K562 (cell line): Measurements from ENCODE around the gene EXO5. TPM values are rescaled to one million over a fixed set of nuclear protein-coding genes. Genes with fewer than 3 reads are reported as not detected.

ENCODE experiments used
- CGGBP1 ChIP-seq: fragments of 250-450 bp; sonication (Bioruptor Pico); IDR thresholded peaks from 2 replicates; pipeline ENCODE4 v1.9.0; 2021; ENCODE audit warnings: mild to moderate bottlenecking
- DPF2 ChIP-seq: fragments of 450-650 bp; IDR thresholded peaks from 2 replicates; pipeline ENCODE4 v1.6.1; 2016
- FOXO4 ChIP-seq: fragments of 450-650 bp; formaldehyde crosslinking; IDR thresholded peaks from 2 replicates; pipeline ENCODE4 v1.4.0; 2020; ENCODE audit warnings: mild to moderate bottlenecking, moderate library complexity
- GTF2A2 ChIP-seq: IDR thresholded peaks from 2 replicates; pipeline ENCODE4 v1.6.1; 2016; ENCODE audit warnings: mild to moderate bottlenecking, missing genetic modification characterization, missing compliant biosample characterization
- HLTF ChIP-seq: fragments of 450-650 bp; IDR thresholded peaks from 2 replicates; pipeline ENCODE4 v1.6.1; 2016
- HNRNPH1 ChIP-seq: fragments of 200-400 bp; formaldehyde crosslinking; optimal IDR thresholded peaks from 2 replicates; pipeline ENCODE3; 2017; ENCODE audit warnings: low read depth, mild to moderate bottlenecking, low read length, moderate library complexity
- HSF4 ChIP-seq: fragments of 250-450 bp; sonication (Bioruptor Pico); IDR thresholded peaks from 2 replicates; pipeline ENCODE4 v2.1.2; 2022; ENCODE audit warnings: mild to moderate bottlenecking, moderate library complexity, borderline replicate concordance
- KAT8 ChIP-seq: fragments of 450-650 bp; IDR thresholded peaks from 2 replicates; pipeline ENCODE4 v1.6.1; 2016; ENCODE audit warnings: low read depth, mild to moderate bottlenecking
- KHSRP ChIP-seq: fragments of 450-650 bp; IDR thresholded peaks from 2 replicates; pipeline ENCODE4 v1.6.1; 2017
- LEF1 ChIP-seq: fragments of 450-650 bp; IDR thresholded peaks from 2 replicates; pipeline ENCODE4 v1.6.1; 2016; ENCODE audit warnings: mild to moderate bottlenecking
- RNF219 ChIP-seq: fragments of 250-450 bp; sonication (Bioruptor Pico); IDR thresholded peaks from 2 replicates; pipeline ENCODE4 v1.5.0; 2022; ENCODE audit warnings: mild to moderate bottlenecking
- SMARCE1 ChIP-seq: fragments of 450-650 bp; IDR thresholded peaks from 2 replicates; pipeline ENCODE4 v1.7.1; 2016; ENCODE audit warnings: mild to moderate bottlenecking
- TBL1XR1 ChIP-seq, 2 experiments: IDR thresholded peaks; 2 replicates each; pipeline ENCODE4 v1.6.1; 2012; ENCODE audit warnings: improper control_type of control experiment in 2 of 2, low read length in 2 of 2, mild to moderate bottlenecking in 1 of 2
- THRAP3 ChIP-seq: fragments of 450-650 bp; IDR thresholded peaks from 2 replicates; pipeline ENCODE4 v1.6.1; 2016; ENCODE audit warnings: mild to moderate bottlenecking, inconsistent platforms, borderline replicate concordance
- TSHZ1 ChIP-seq: fragments of 250-450 bp; sonication (Bioruptor Pico); IDR thresholded peaks from 2 replicates; pipeline ENCODE4 v1.4.0; 2020; ENCODE audit warnings: mild to moderate bottlenecking, moderate library complexity
- U2AF2 ChIP-seq: fragments of 200-400 bp; formaldehyde crosslinking; optimal IDR thresholded peaks from 2 replicates; pipeline ENCODE3; 2017; ENCODE audit warnings: low read depth, mild to moderate bottlenecking, low read length
- YY1 ChIP-seq, 3 experiments: IDR thresholded peaks; 2 replicates each; pipeline ENCODE4 v1.6.1; 2011; ENCODE audit warnings: low read length in 2 of 3, mild to moderate bottlenecking in 2 of 3, moderate library complexity in 2 of 3, borderline replicate concordance in 1 of 3, control low read depth in 1 of 3, low read depth in 1 of 3; ENCODE audit not compliant: insufficient read depth in 3 of 3, insufficient replicate concordance in 2 of 3, control insufficient read depth in 1 of 3, insufficient read length in 1 of 3; ENCODE audit errors: extremely low read depth in 1 of 3
- ZBTB2 ChIP-seq: fragments of 450-650 bp; IDR thresholded peaks from 2 replicates; pipeline ENCODE4 v1.6.1; 2016; ENCODE audit warnings: antibody characterized with exemption
- ZNF311 ChIP-seq: fragments of 250-450 bp; sonication (Bioruptor Pico); IDR thresholded peaks from 2 replicates; pipeline ENCODE4 v1.4.0; 2020; ENCODE audit warnings: mild to moderate bottlenecking, moderate library complexity
- polyA plus RNA-seq, 8 experiments: library from polyadenylated mRNA; depleted of rRNA in 4 of 8; stranded (reverse) in 5 of 8; unstranded in 3 of 8; fragments of >200 nt; fragmentation: Nextera tagmentation in 2 of 8; fragmentation: Illumina TruSeq in 1 of 8; extraction: Ambion mirVana in 2 of 8; extraction: Trizol in 1 of 8; gene quantifications; 2 replicates each; pipeline versions ENCODE4 v1.2.1 to v1.2.3, GENCODE V29; 2011 to 2014; ENCODE audit warnings: inconsistent platforms in 1 of 8, missing spikeins in 1 of 8
- total RNA-seq, 7 experiments: library from RNA; depleted of rRNA in 6 of 7; stranded (reverse); fragments of >200 nt in 6 of 7; fragmentation: Illumina TruSeq in 2 of 7; extraction: Trizol in 2 of 7; gene quantifications; 2 replicates each; pipeline versions ENCODE4 v1.2.1 to v1.2.3, GENCODE V29; 2011 to 2021; ENCODE audit warnings: low replicate concordance in 1 of 7

The EXO5 gene
- total and polyA plus RNA-seq, 9 of the 15 experiments (the other 6 are each of a cell fraction or from before 2014, with no cell fraction given) = 1.1 to 4.3 (median 2.8) TPM

GRCh38 chr1:40530735-40531380 lies 22.3 kb downstream of the EXO5 start (continued):
- peak in 1 of 3 experiments; percentile 79 for TF ChIP-seq YY1 (IDR thresholded peaks at IDR 0.05; ENCODE audit: borderline replicate concordance in 1 of 3, control insufficient read depth in 1 of 3, extremely low read depth in 1 of 3, insufficient read depth in 3 of 3, insufficient read length in 1 of 3, insufficient replicate concordance in 2 of 3, low read depth in 1 of 3, low read length in 2 of 3)
- no peak for TF ChIP-seq U2AF2
- no peak for TF ChIP-seq RNF219 (CRISPR knock-in tag)
- no peak for TF ChIP-seq GTF2A2 (tag)
- 0 out of 2 replicates have a peak, but pooled peaks have one; percentile 42 for TF ChIP-seq KAT8
- TF ChIP-seq SMARCE1 = 0 out of 2 replicates have a peak, but pooled peaks have one; percentile 12
- peak; percentile 28 for TF ChIP-seq DPF2
- TF ChIP-seq HSF4 (CRISPR knock-in tag) = no peak
- TF ChIP-seq CGGBP1 = 0 out of 2 replicates have a peak, but pooled peaks have one; percentile 4
- TF ChIP-seq ZBTB2 = 0 out of 2 replicates have a peak, but pooled peaks have one; percentile 38
- TF ChIP-seq TSHZ1 (CRISPR knock-in tag) = no peak
- TF ChIP-seq TBL1XR1 (IDR thresholded peaks at IDR 0.05; ENCODE audit: low read length in 2 of 2) = peak in 1 of 2 experiments; percentile 22; a peak in 1 of 4 replicates
- TF ChIP-seq HLTF = 0 out of 2 replicates have a peak, but pooled peaks have one; percentile 39
- no peak for TF ChIP-seq ZNF311 (CRISPR knock-in tag)
- peak; percentile 49; the same call in 1 of the 2 replicates for TF ChIP-seq KHSRP
- TF ChIP-seq FOXO4 (CRISPR knock-in tag) = no peak
- TF ChIP-seq HNRNPH1 = no peak
- TF ChIP-seq THRAP3 = peak; percentile 90; the same call in 1 of the 2 replicates
- 0 out of 2 replicates have a peak, but pooled peaks have one; percentile 20 for TF ChIP-seq LEF1
